Spleen (tissue), 11 donors: ENCODE measurements around the gene RAB27A. TPM values are rescaled to one million over a fixed set of nuclear protein-coding genes. Genes with fewer than 3 reads are reported as not detected.
A peak's percentile ranks its signal among the peaks of the same experiment; 100 is the strongest.

Experiments used
- DNase-seq: peaks from one replicate; pipeline ENCODE4 v3.0.0-alpha.2; 2020
- H3K27ac ChIP-seq, 8 donors: fragments of 200-600 bp; sonication (generic) in 7 of 8; 1 replicate in 4 of 8; 2 replicates in 4 of 8; pipeline versions ENCODE4 v1.5.0 to v1.8.0; 2016 to 2021; ENCODE audit warnings: inconsistent platforms in 4 of 8, mild to moderate bottlenecking in 4 of 8, moderate library complexity in 1 of 8
- H3K27me3 ChIP-seq, 7 donors: fragments of 200-600 bp; sonication (generic) in 6 of 7; replicated peaks in 1 of 7; 1 replicate in 4 of 7; 2 replicates in 3 of 7; pipeline versions ENCODE4 v1.5.0 to v1.8.0; 2016 to 2021; ENCODE audit warnings: inconsistent platforms in 3 of 7, mild to moderate bottlenecking in 1 of 7
- H3K36me3 ChIP-seq, 6 donors: fragments of 200-600 bp; sonication (generic) in 5 of 6; 1 replicate in 4 of 6; 2 replicates in 2 of 6; pipeline versions ENCODE4 v1.5.0 to v1.8.0; 2016 to 2021; ENCODE audit warnings: inconsistent platforms in 2 of 6
- H3K4me1 ChIP-seq, 6 donors: fragments of 200-600 bp; sonication (generic) in 5 of 6; 1 replicate in 3 of 6; 2 replicates in 3 of 6; pipeline versions ENCODE4 v1.5.0 to v1.8.0; 2016 to 2021; ENCODE audit warnings: inconsistent platforms in 3 of 6
- H3K4me3 ChIP-seq, 8 donors: fragments of 200-600 bp; sonication (generic) in 7 of 8; 1 replicate in 4 of 8; 2 replicates in 4 of 8; pipeline versions ENCODE4 v1.5.0 to v1.8.0; 2016 to 2021; ENCODE audit warnings: inconsistent platforms in 4 of 8, mild to moderate bottlenecking in 4 of 8, moderate library complexity in 2 of 8
- H3K9me3 ChIP-seq, 8 donors: fragments of 200-600 bp; sonication (generic) in 7 of 8; 1 replicate in 4 of 8; 2 replicates in 4 of 8; pipeline versions ENCODE4 v1.5.0 to v1.8.0; 2016 to 2021; ENCODE audit warnings: inconsistent platforms in 4 of 8
- CTCF ChIP-seq, 11 experiments: fragments of 200-600 bp in 7 of 11; fragments of 450-650 bp in 4 of 11; sonication (generic) in 4 of 11; IDR thresholded peaks in 8 of 11; conservative IDR thresholded peaks in 3 of 11; 1 replicate in 7 of 11; 2 replicates in 4 of 11; pipeline versions ENCODE4 v1.4.0 to v1.8.0; 2016 to 2021; ENCODE audit warnings: antibody characterized with exemption in 11 of 11, inconsistent platforms in 4 of 11, mild to moderate bottlenecking in 1 of 11
- POLR2A ChIP-seq, 3 donors: fragments of 450-650 bp; IDR thresholded peaks; one replicate each; pipeline ENCODE4 v1.5.1; 2017; ENCODE audit warnings: antibody characterized with exemption in 3 of 3, mild to moderate bottlenecking in 1 of 3
- POLR2AphosphoS5 ChIP-seq, 3 donors: sonication (generic); formaldehyde crosslinking; IDR thresholded peaks; one replicate each; pipeline ENCODE4 v1.5.1; 2017; ENCODE audit warnings: antibody characterized with exemption in 3 of 3
- WGBS, 5 donors: extraction: QIAGEN DNeasy Blood & Tissue Kit in 3 of 5; methylation state at CpG; one replicate each; pipeline versions ENCODE4 v1.1.5 to v1.1.7; 2013 to 2018; 5-methylcytosine and 5-hydroxymethylcytosine counted together
- intact Hi-C: fragments of 100-400 bp; cut with DNase I; formaldehyde crosslinking; loops from one replicate; pipeline ENCODE4 v1.15.0; 2023; ENCODE audit warnings: low total_unique reads
- polyA plus RNA-seq, 3 donors: library from polyadenylated mRNA; stranded (reverse); fragments of 200-250 nt; gene quantifications; one replicate each; pipeline ENCODE4 v1.2.1, GENCODE V29; 2013
- total RNA-seq, 7 donors: library from RNA; depleted of rRNA in 3 of 7; stranded (reverse); fragments of >200 nt in 3 of 7; fragmentation: NEBNext Ultra II Directional in 4 of 7; extraction: Animal tissue kit (Norgen Biotek cat#: 25700) in 4 of 7; gene quantifications; one replicate each; pipeline versions ENCODE4 v1.1.0 to v1.2.1, GENCODE V29; 2016 to 2021
- donor health status: healthy with polysubstance abuse.
- donor health status: DM: no; HTN: no; CAD: no; lungs with moderate emphysema.
- donor health status: DM: no; HTN: no; CAD: no.
- donor health status: Bipolar disorder and iron deficiency.
- donor health status: healthy.
- donor health status: DM: no; HTN: no; CAD: no.
- donor health status: DM: yes; HTN: yes; CAD: no.

Gene RAB27A
- total and polyA plus RNA-seq, 10 donors = 9.4 to 72.0 (median 36.5) TPM

DNA sequence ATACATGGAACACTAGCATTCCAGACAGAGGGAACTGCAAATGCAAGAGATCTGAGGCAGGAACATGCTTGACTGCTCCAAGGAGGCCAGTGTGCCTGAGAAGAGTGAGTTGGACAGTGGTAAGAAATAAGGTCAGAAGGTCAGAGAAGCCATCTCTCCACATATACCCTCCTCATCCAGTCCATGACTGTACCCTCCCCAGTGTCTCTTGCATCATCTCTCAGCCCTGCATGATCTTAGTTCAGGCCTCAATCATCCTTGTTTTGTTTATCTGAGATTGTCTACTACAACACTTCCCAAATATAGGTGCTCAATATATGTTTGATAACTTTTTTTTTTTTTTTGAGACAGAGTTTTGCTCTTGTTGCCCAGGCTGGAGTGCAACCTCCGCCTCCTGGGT, 87.4 kb downstream of the RAB27A start:
- peak in 1 of 3 donors; percentile 11 for TF ChIP-seq POLR2AphosphoS5 (IDR thresholded peaks at IDR 0.05)
- no peak for TF ChIP-seq CTCF (IDR thresholded peaks at IDR 0.05 in 8 of 11, conservative IDR thresholded peaks at IDR 0.05 in 3 of 11)
- intact Hi-C loops = no loop called here
- H3K4me1 ChIP-seq = peaks cover 4 to 14% (median 9%) of the 10 kb centered on the region in 6 donors
- H3K36me3 ChIP-seq = peaks cover 0 to 37% (median 14%) of the 10 kb centered on the region in 6 donors
- no peak overlapping the region for H3K4me3 ChIP-seq
- peaks cover 0 to 3% (median 0%) of the 10 kb centered on the region in 8 donors for H3K9me3 ChIP-seq
- no peaks in the 10 kb centered on the region for H3K27me3 ChIP-seq
- DNase-seq = no peak
- no peak overlapping the region for H3K27ac ChIP-seq
- 96 to 100% (median 100%) methylated on average over 1 of the region's 1 CpG for WGBS, 5 donors

GRCh38 chr15:55198706-55199105, 90.9 kb downstream of the RAB27A start:
- Histone ChIP-seq H3K9me3 (peaks cover 0 to 3% (median 0%) of the 10 kb centered on the region in 8 donors), H3K4me3 (no peak overlapping the region), H3K4me1 (peaks cover 27 to 42% (median 33%) of the 10 kb centered on the region in 6 donors), H3K27ac (no peak overlapping the region), H3K36me3 (peaks cover 0 to 11% (median 0%) of the 10 kb centered on the region in 6 donors), H3K27me3 (no peaks in the 10 kb centered on the region)
- WGBS, 5 donors = 78 to 99% (median 97%) methylated on average over 3 of the region's 3 CpGs
- intact Hi-C loops = no loop called here
- TF ChIP-seq CTCF (IDR thresholded peaks at IDR 0.05 in 8 of 11, conservative IDR thresholded peaks at IDR 0.05 in 3 of 11) = no peak
- no peak for TF ChIP-seq POLR2AphosphoS5 (IDR thresholded peaks at IDR 0.05)
- DNase-seq = no peak

DNA sequence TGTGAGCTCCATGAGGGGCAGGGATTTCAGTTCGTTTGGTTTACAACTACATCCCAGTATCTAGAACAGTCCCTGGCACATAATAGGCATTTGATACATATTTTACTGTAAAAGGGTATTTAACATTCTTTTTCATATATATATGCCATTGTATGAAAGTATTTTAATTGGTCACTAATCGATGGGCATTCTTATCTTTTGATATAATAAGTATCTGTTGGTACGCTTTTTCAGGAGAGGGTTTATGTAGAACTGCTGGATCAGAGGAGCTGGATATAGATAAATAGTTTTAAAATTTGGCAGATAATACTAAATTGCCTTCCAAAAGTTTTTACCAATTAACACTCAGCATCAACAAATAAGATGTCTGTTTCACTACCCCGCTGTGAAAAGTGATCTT, 91.9 kb downstream of the RAB27A start:
- H3K4me3 ChIP-seq = peak overlapping the region; percentile 52 to 88 (median 78)
- no peaks in the 10 kb centered on the region for H3K27me3 ChIP-seq
- H3K9me3 ChIP-seq = peaks cover 0 to 3% (median 0%) of the 10 kb centered on the region in 8 donors
- DNase-seq = no peak
- H3K4me1 ChIP-seq = peaks cover 28 to 52% (median 41%) of the 10 kb centered on the region in 6 donors
- WGBS, 5 donors = 48 to 68% (median 63%) methylated on average over 4 of the region's 4 CpGs
- H3K27ac ChIP-seq = peak overlapping the region; percentile 84 to 97 (median 95)
- TF ChIP-seq POLR2AphosphoS5 (IDR thresholded peaks at IDR 0.05) (no peak), CTCF (IDR thresholded peaks at IDR 0.05 in 8 of 11, conservative IDR thresholded peaks at IDR 0.05 in 3 of 11) (no peak), POLR2A (IDR thresholded peaks at IDR 0.05) (no peak)
- H3K36me3 ChIP-seq = peaks cover 0 to 9% (median under 1%) of the 10 kb centered on the region in 6 donors
- intact Hi-C loops = no loop called here

- Histone ChIP-seq H3K4me3 (peak overlapping the region; percentile 52 to 88 (median 78)), H3K9me3 (peaks cover 0 to 3% (median 0%) of the 10 kb centered on the region in 8 donors), H3K27ac (peak overlapping the region; percentile 84 to 97 (median 95)), H3K27me3 (no peaks in the 10 kb centered on the region), H3K36me3 (peaks cover 0 to 12% (median 2%) of the 10 kb centered on the region in 6 donors), H3K4me1 (peaks cover 28 to 56% (median 41%) of the 10 kb centered on the region in 6 donors)
- intact Hi-C loops = no loop called here
- DNase-seq = no peak
- TF ChIP-seq POLR2AphosphoS5 (IDR thresholded peaks at IDR 0.05) (no peak), CTCF (IDR thresholded peaks at IDR 0.05 in 8 of 11, conservative IDR thresholded peaks at IDR 0.05 in 3 of 11) (no peak), POLR2A (IDR thresholded peaks at IDR 0.05) (no peak)
- WGBS, 5 donors = 0 to 2% (median 1%) methylated on average over 10 of the region's 10 CpGs
These were observed 92.3 kb downstream of the RAB27A start for GRCh38 chr15:55197362-55197705.
